Esophagus squamous epithelium (tissue), 4 donors: ENCODE measurements around the gene NME2.

ENCODE experiments used
- CTCF ChIP-seq, 6 experiments: fragments of 450-650 bp in 4 of 6; fragments of 200-600 bp in 2 of 6; sonication (generic) in 2 of 6; IDR thresholded peaks; one replicate each; pipeline ENCODE4 v1.5.1; 2016 to 2019; ENCODE audit warnings: antibody characterized with exemption in 6 of 6, mild to moderate bottlenecking in 4 of 6, moderate library complexity in 4 of 6
- POLR2A ChIP-seq, 4 donors: fragments of 450-650 bp; IDR thresholded peaks; one replicate each; pipeline ENCODE4 v1.6.1; 2017; ENCODE audit warnings: antibody characterized with exemption in 4 of 4, mild to moderate bottlenecking in 4 of 4, moderate library complexity in 3 of 4

DNA sequence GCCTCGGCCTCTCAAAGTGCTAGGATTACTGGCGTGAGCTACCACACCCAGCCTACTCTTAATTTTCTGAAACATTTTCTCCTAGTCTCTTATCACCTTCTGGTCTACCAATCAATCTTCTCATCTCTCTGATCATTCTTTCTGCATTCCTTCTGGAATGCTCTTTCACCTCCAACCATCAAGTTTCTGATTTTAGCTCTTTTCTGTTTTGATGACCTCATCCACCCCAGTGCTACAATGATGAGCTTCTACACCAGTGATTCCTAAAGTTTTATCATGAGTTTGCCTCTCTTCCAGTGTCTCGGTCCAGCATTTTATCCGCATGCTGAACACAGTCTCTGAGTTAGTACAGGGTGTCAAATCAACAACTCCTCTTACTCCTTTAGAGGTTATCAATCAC lies 31.5 kb downstream of the NME2 start:
- no peak for TF ChIP-seq CTCF (IDR thresholded peaks at IDR 0.05)
- TF ChIP-seq POLR2A (IDR thresholded peaks at IDR 0.05): no peak
